Islet precursor cell (in vitro differentiated cells): ENCODE measurements around the gene ITGA5.

Source experiments
- DNase-seq: peaks from one replicate; pipeline ENCODE4 v3.0.0-alpha.2; 2018

ITGA5 gene

DNA sequence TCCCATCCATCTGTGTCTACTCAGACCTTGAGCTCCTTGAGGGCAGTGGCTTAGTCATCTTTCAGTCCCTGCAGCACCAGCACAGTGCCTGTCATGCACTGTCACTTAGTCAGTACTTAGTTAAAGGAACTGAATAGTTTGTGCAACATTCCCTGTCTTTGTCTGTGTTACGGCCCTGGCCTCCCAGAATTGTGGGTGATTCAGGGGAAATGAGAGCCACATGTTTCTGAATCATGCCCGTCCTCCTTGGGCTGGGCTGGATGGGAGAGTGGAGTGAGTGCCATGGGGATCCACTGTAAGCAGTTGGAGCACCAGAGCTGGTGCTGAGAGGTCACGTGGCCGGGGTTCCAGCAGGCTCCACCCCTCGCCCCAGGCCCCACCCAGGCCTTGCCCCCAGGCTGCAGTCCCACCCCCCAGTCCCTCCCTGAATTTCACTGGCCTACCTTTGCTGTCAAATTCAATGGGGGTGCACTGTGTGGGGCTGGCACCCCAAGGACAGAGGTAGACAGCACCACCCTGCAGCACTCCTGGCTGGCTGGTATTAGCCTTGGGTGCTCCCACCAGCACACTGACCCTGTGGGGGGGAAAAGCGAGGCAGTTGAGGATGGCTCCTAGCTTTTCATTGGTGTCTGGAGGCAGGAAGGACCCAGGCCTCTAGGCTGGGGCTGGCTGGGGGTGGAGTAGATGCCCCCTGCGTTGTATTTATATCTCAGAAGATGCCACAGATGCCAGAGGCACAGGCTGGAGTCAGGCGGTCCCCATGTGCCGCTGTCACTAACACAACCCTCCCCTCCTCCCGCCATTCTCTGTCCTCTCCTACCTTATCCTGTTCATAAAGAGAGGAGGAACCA lies 7.5 kb downstream of the ITGA5 start:
- peak; percentile 90 for DNase-seq

DNA sequence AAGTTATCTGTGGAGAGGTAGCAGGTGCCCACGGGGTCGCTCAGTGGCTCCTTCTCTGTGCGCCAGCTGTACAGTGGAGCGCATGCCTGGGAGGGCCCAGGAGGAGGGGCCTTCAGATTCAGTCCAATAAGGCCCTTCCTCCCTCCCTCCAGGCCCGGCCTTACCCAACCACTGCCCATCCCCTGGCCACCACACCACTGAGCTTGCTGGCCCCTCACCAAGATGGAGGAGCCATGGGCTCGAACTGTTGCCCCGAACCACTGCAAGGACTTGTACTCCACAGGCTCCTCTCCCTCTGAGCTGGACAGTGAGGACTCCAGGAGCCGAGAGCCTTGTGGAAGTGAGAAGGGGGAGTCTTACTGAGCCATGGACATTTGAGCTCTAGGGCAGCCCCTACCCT lies 9.8 kb downstream of the ITGA5 start:
- peak; percentile 51 for DNase-seq

DNA sequence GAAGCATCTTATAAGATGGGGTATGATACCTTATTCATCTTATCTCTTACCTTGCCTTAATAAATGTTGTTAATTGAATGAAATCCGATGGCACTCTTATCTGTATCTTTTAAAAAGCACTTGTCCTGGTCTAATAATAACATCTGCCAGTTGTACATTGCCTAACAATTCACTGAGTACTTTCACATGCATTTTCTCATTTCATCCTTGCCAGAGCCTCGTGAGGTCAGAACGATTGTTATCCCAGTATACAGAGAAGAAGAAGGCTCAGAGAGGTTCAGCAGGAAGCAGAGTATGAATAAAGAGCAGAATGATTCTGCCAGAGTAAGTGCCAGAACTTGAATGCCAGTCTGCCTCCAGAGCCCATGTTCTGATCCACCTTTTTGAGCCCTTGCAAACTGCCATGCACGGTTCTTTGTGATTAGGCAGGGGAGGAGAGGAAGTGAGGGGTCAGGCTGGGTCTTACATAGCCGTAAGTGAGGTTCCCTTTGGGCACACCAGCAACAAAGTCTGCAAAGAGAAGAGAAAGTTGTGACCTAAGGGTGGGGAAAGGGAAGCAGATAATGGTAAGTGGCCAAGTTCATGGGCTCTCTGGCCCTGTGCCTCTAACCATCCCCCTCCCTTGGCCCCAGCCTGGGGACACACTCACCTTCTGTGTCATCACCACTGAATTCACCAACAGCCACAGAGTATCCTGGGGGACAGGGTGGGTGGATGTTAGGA lies 11.7 kb downstream of the ITGA5 start:
- no peak for DNase-seq

DNA sequence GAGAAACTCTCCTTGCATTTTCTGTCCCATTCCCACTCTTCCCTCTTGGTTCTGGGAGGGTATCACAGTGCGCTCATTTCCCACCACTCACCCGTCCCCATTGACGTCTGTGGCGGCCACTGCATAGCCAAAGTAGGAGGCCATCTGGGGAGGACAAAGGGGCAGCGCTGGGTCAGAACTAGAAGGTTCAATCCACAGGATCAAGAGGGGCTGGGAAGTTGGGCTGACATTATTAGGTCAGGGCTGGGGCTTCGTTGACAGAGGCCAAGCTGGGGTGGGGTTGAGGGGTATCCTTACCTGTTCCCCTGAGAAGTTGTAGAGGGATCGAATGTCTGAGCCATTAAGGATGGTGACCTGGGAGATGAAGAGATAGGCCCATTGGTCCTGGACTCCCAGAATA lies 13.5 kb downstream of the ITGA5 start:
- no peak for DNase-seq

DNA sequence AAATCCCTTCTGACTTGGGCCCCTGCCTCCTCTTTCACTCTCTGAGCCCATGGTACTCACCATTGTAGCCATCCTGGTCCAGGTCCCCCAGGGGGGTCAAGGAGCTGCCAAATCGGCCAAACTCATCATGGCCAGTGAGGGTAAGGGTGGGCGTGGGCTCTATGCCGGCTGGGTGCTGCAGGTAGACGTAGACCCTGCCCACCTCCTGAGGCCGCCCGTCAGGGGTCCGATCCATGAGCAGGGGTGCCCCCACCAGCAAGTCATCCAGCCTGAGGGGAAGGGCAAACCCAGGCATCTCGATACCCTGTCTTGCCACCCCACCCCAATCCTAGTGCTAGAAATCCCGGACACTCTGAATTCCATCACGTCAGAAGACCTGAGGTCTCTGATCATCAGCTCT lies 14.0 kb downstream of the ITGA5 start:
- no peak for DNase-seq

DNA sequence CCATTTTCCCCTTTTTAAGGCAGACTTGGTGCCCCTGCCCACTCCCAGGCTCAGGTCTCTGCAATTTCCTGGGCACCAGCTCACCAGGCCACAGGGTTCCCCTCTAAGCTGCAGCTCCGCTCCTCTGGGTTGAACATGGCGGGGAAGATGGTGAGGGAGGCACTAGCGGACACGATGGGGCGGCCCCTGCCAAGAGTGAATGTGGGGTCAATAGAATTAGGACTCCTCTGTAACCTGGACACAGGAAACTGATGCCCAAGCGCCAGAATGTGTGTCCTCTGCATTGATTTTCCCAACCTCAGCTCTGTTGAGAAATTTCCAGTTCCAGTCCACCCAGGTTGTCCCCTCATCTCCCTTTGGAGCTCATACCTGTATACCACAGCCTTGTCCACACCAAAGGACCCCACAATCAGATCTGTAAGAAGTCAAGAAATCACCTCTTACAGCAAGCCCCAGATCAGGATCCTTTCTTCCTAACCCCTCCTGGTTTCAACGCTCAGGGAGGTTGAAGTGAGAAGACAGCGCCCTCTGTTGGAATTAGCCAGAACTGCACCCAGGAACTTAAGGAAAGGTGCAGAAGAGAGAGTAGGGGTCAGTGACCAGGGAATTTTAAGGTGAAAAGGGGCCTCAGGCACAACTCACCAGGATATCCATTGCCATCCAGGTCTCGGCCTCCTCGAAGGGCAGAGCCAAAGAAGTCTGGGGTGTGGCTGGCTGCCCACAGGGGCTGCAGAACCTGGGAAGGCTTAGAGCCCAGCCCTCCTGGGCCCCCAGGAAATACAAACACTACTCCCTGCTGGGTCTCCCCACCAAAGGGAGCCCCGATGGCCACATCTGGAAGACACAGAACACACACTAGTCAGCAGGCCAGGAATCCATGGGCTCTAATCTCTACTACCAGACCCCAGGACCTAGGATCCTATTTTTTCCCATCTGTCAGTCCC lies 14.7 kb downstream of the ITGA5 start:
- DNase-seq = peak; percentile 90

DNA sequence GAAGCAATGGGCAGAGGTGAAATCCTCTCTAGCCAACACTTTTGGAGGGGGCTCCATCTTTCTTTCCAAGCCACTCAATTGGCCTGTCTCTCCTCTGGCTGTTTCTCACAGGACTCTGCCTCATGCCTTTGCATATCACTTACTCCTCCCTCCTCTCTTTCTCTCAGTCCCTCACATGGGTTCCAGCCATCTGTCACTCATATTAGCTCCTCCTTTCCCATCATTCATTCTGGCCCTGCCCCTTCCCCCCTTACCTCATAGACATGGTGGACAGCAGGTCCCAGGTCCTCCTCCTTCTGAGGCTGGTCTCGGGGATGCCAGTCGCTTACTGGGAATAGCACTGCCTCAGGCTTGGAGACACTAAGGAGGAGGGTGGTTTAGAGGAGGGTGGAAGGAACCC lies 17.9 kb downstream of the ITGA5 start:
- DNase-seq = no peak

DNA sequence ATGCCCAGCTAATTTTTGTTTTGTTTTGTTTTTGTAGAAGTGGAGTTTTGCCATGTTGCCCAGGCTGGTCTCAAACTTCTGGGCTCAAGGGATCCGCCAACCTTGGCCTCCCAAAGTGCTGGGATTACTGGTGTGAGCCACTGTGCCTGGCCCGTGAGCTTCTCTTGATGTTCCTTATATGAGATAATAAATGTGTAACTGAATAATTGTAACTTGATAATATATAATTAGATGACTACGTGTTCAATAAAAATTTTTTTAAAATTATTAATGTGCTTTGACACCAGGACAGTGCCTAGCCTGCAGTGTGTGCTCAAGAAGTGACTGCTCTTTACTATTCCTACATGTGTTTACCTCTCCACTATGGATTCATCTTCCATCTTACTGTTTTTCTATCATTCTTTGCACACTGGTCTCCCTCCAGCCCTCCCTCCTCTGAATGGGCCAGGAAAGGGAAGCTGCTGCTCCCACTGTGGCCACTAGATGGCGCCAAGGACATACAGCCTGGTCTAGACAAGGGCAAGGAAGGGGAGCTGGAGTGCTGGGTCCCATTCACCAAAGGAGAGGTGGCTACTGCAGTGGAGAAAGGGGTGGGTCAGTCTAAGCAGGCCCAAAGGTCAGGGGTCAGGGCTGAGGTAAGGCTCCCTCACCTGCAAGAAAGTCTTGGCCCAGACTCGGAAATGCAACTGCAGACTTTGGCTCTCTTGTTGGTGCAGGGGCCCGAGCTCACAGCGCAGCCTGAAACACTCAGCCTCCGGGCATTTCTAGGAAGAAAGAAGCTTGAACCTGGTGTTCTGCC lies 19.9 kb downstream of the ITGA5 start:
- DNase-seq = peak; percentile 97

DNA sequence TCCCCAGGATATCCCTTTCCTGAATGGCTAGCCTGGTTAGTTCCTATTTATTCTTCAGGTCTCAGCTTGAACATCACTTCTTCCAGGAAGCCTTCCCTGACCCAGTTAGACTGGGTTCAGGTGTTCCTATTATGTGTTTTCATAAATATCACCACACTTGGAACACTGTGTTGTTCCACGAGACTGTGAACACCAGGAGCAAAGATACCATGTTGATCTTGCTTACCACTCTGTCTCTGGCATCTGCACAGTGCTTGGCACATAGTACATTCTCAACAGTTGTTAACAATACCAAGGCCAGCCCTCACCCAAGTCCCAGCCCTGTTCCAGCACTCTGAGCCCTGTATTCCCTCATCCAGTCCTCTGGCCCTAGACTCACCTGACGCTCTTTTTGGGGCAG lies 20.8 kb downstream of the ITGA5 start:
- DNase-seq = no peak

DNA sequence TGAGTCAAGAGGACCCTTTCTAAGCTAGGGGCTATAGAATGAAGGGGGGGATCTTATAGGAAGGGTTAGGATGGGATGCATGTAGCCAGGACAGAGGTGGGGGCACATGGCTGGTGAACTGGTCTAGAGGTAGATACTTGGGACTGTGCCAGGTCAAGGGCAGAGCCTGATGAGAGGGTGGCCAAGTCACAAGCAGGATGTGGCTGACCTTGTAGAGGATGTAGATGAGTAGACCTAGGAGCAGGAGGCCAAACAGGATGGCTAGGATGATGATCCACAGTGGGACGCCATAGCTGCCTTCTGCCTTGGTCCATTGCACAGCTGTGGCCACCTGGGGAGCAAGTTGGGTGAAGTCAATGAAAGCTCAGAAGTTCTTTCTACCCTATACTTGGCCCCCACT lies 21.9 kb downstream of the ITGA5 start:
- DNase-seq = no peak

DNA sequence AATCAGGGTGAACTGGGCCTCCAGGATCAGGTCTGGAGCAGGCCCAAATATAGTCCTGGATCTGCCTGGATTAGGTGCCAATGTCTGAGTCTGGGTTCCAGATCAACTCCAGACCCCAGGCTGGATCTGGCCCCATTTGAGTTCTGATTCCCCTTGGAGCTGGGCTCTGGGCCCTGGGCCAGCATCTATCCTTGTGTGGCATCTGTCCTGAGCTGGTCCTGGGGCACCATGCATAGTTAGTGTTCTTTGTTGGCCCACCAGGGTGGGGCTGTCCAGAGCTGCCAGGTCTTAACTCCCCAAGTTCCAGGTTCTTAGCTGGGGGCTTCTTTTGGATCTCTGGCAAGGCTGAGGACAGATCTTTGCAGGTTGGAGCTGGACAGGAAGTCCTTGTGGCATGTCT lies 23.5 kb downstream of the ITGA5 start:
- DNase-seq = no peak

DNA sequence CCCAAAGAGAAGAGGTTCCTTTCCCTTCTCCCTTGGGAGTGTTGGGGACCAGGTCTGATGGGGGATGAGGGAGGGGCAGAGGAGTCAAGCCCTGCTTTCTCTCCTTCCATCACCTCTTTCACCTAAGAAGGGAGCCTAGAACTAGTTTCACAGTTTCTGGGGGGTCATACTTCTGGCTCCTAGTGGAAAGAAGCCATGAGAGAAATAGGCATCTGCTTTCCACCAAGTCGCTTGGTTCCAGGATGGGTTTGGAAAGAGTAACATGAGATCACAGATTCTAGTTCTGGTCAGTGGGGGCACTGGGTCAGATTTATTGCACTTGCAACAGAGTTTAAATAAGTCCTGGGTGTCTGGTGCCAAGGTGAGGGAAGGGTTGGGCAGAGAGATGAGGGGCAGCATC lies 24.1 kb downstream of the ITGA5 start:
- no peak for DNase-seq

DNA sequence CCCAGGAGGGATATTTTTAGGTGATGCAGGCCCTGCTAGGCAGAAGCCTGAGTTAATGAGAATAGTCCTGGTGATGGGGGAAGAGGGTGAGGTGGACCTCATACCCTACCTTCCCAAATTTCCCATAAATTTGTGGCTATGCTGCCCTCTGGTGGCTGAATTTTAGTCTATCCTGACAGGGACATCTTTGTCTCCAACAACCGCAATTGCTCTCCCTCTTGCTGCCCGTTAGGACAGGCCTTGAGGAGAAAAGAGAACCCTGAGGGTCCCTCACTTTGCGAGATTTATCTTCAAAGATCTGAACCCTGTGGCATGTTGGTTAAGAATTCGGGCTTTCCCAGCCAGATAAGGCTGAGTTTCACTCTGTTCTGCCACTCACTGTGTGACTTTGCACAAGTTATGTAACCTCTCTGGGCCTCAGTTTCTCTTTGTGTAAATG lies 24.8 kb downstream of the ITGA5 start:
- peak; percentile 83 for DNase-seq

DNA sequence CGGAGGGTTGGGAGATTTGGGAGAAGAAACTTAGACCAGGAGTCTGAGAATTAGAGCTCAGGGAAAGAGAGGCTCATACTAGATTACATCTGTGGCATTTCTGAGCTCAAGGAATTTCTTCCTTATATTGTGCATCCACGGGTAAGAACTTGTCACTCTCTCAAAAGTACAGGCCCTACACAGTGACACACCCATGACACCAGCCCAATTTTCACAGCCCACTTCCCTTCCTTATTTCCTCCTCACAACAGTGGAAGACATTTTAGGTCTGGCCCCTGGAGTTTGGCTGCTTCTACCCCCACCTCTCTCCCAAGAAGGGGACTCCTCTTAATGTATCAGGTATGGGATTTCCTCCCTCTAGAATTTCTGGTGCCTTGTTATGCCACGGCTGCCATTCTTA lies 25.3 kb downstream of the ITGA5 start:
- DNase-seq = no peak

DNA sequence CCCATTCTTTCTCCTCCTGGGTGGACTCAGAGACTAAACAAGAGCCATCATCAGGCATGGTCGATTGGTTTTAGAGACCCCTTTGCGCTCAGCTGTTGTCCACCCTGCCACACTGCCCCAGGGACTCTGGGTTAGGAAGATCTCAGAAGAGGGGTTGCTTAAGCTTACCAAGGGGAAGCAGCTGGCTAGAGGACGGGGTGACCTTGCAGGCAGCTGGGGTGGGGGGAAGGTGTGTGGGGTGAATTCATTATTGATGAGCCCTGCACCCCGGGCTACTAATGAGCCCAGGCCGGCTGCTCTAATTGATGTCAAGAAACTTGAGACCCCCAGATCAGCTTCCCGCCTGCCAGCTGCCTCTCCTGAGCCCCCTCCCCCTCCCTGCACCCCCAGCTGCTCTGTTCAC lies 25.9 kb downstream of the ITGA5 start:
- DNase-seq = no peak

DNA sequence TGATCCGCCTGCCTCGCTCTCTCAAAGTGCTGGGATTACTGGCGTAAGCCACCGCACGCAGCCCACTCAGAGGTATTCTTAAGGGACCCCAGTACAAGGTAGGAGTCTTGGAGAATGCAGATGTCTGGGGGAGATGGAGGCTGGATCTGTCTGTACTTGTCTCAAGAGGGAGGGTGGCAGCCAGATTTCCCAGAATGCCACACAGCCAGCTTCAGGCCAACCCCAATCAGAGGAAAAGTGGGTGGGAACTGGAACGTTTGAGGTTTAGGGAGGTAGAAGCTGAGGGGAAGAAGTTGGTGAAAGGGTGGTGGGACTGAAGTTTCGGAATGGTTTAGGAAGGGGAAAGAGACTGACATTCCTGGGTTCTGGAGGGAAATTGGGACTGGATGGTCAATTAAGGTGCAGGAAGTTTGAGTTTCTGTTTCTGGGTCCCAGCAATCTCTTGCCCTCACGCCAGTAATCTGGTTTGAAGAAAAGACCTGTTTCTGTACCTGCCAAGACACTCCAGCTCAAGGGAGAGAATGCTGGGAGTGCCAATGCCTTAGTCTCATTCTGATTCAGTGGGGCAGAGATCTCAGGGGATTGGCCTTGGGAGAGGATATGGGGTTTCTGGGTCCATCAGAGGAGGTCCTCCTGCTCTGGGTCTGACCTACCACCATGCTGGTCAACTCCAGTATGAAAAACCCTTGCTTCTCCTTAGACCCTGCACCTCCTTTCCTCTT lies 26.4 kb downstream of the ITGA5 start:
- DNase-seq = no peak

DNA sequence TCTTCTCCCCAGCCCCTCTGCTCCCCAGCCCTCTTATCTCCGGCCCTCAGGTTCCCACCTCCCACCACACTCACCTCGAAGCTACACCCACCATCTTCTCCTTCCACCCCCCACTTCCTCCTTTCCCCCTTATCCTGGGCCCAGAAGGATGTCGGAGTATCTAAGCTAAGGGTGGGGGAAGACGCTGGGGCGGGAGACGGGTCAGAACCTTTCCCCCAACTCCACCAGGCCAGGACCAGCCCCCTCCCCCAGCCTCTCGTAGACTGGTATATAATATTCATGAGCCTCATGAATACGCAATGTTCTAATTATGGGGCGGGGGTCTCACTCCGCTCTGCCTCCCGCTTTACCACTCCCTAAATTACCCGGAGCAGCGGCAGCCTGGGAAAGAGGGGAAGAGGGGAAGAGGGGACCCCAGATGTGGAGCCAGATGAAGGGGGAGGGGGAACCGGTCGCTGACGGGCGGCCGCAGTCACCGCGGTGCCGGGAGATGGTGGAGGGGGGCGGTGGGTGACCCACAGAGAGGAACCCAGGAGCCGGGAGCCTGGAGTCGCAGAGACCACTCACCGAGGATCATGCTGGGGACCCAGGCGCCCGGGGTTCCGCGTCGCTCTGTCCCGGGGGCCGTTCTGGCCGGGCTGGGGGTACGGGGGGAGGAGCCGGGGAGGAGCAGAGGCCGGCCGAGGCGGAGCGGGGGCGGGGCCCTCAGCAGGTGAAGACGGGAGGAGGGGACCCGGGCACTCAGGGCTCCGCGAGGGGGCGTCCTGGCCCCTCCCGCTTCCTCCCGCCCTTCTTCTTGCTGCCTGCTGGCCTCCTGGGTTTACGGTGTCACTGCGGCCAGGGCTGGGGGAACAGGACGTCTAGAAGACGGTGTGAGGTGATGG lies 28.2 kb downstream of the ITGA5 start:
- DNase-seq = peak; percentile 93

DNA sequence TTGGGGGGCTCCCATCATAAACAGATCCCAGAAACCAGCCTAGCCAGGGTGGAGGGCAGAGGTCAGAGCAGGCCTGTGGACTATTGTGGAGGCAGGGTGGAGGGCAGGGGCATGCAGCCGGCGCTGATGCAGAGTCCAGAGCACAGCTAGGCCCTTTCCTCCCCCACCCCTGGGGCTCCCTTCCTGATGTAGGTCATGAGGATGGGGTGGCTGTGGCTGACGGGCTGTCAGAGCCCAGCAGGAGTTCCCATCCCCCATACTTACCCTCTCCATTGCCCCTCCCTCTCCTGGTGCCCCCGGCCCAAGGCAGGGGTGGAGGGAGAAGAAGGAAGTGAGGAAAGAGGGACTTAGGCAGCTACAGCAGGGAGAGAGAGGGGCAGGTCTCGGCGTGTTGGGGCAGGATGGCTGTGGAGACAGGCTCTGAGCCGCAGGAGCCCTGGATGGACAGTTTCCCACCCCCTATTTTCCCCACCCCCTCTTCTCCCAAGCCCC lies 28.8 kb downstream of the ITGA5 start:
- DNase-seq = peak; percentile 82

DNA sequence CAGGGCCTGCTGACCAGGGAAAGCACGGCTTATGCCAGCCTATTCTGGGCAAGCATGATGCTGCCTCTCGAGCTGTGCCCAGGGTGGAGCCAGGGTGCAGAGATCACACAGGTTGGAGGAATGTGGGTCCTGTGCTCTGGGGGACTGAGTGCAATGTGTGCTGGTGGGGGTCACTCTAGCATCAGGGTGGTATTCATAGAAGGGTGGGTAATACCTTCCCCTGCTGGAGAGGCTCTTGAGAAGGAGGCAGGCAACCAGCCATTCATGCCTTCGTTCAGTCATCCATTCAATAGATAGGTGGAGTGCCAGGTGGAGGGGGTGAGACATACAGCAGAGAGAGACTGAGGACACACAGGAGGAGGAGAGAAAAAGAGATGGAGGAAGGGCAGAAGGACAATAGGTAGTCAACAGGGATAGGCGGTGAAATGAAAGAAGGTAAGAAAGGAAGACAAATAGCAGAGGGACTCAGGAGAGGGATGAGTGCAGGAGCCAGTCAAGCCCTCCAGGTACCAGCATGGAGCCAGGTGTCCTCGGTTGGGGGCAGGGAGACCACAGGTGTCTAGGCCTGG lies 29.4 kb downstream of the ITGA5 start:
- DNase-seq = no peak

DNA sequence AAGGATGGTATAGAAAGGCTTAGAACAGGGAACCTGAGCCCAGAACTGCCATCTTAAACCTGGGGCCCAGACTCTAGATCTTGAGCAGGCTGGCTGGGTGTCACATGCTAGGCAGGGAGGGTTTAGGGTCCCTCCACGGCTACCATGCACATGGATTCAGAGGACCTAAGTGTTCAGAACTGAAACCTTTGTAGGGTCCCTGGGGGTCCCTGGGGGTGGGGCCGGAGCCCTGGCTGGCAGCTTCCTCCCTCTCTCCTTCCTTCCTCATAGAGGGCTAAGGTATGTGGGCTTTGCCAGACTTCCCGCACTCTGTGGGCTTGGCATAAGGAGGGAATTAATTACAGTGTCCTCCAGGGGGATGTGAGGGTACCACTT lies 29.9 kb downstream of the ITGA5 start:
- DNase-seq = no peak
